Breast epithelium (tissue), 3 donors: Measurements from ENCODE around the gene TEX22.

Experiments
- CTCF ChIP-seq, 3 donors: fragments of 450-650 bp; IDR thresholded peaks; one replicate each; pipeline ENCODE4 v1.5.1; 2016 to 2017; ENCODE audit warnings: antibody characterized with exemption in 3 of 3, mild to moderate bottlenecking in 3 of 3, moderate library complexity in 3 of 3
- POLR2AphosphoS5 ChIP-seq, 3 donors: sonication (generic); formaldehyde crosslinking; IDR thresholded peaks; one replicate each; pipeline ENCODE4 v1.6.1; 2017; ENCODE audit warnings: antibody characterized with exemption in 3 of 3

GRCh38 chr14:105411985-105412770 lies 13.8 kb downstream of the TEX22 start:
- TF ChIP-seq POLR2AphosphoS5 (IDR thresholded peaks at IDR 0.05) (no peak), CTCF (IDR thresholded peaks at IDR 0.05) (no peak)
